Measurements from ENCODE around the gene KMT2C. TPM values are rescaled to one million over a fixed set of nuclear protein-coding genes. Genes with fewer than 3 reads are reported as not detected.
"Not testable (repeated sequence)": the region's sequence is repeated elsewhere in the genome, so short reads cannot be mapped to it uniquely, and the experiment has no call there.

The KMT2C gene
- polyA plus RNA-seq, 1 experiment, result 16.7 TPM

- ChIA-PET CTCF (interaction anchor here (0.6 kb wide), 2 partner anchors 32 to 1251 kb away, joined by 3 read pairs; no protein-coding TSS in a partner anchor), POLR2A (no interaction called here)
- Histone ChIP-seq H3K27me3 (ENCODE audit: control insufficient read depth, insufficient read depth, low read length) (no peaks in the 10 kb centered on the region), H3K4me3 (ENCODE audit: low read depth, low read length) (no peak overlapping the region), H3K27ac (ENCODE audit: low read depth, low read length) (no peak overlapping the region), H3K9me3 (ENCODE audit: control insufficient read depth, insufficient read depth, low read length) (no peaks in the 10 kb centered on the region; the same call in 1 of the 2 replicates)
- no peak for TF ChIP-seq CTCF (IDR thresholded peaks at IDR 0.05; ENCODE audit: low read depth, low read length)
- DNase-seq (ENCODE audit: low read depth, low spot score), result no peak
Observed at GRCh38 chr7:152362128-152362926, 73.5 kb downstream of the KMT2C start.

GRCh38 chr7:152355474-152356057 lies 80.2 kb downstream of the KMT2C start:
- ChIA-PET POLR2A (interaction anchor here (0.6 kb wide), 1 partner anchor 79 kb away, joined by 4 read pairs; no protein-coding TSS in a partner anchor), CTCF (interaction anchor here (0.6 to 1.8 kb wide), 4 partner anchors 14 to 352 kb away, joined by 4 to 9 read pairs (median 6); no protein-coding TSS in a partner anchor)
- no peak overlapping the region for H3K27ac ChIP-seq (ENCODE audit: low read depth, low read length)
- no peak overlapping the region for H3K4me3 ChIP-seq (ENCODE audit: low read depth, low read length)
- no peak for TF ChIP-seq CTCF (IDR thresholded peaks at IDR 0.05; ENCODE audit: low read depth, low read length)
- H3K27me3 ChIP-seq (ENCODE audit: control insufficient read depth, insufficient read depth, low read length), result no peaks in the 10 kb centered on the region
- no peaks in the 10 kb centered on the region for H3K9me3 ChIP-seq (ENCODE audit: control insufficient read depth, insufficient read depth, low read length)
- no peak for DNase-seq (ENCODE audit: low read depth, low spot score)

GRCh38 chr7:152354061-152354460 lies 81.7 kb downstream of the KMT2C start:
- Histone ChIP-seq H3K4me3 (ENCODE audit: low read depth, low read length) (no peak overlapping the region), H3K27me3 (ENCODE audit: control insufficient read depth, insufficient read depth, low read length) (no peaks in the 10 kb centered on the region), H3K9me3 (ENCODE audit: control insufficient read depth, insufficient read depth, low read length) (no peaks in the 10 kb centered on the region), H3K27ac (ENCODE audit: low read depth, low read length) (no peak overlapping the region)
- peak; percentile 27 for DNase-seq (ENCODE audit: low read depth, low spot score)
- POLR2A ChIA-PET, result no interaction called here
- CTCF ChIA-PET, result interaction anchor here (0.5 kb wide), 1 partner anchor 390 kb away, joined by 4 read pairs; no protein-coding TSS in a partner anchor
- no peak for TF ChIP-seq CTCF (IDR thresholded peaks at IDR 0.05; ENCODE audit: low read depth, low read length)

- POLR2A ChIA-PET; H3K27ac ChIP-seq (ENCODE audit: low read depth, low read length); CTCF ChIA-PET; DNase-seq (ENCODE audit: low read depth, low spot score); H3K4me3 ChIP-seq (ENCODE audit: low read depth, low read length); H3K27me3 ChIP-seq (ENCODE audit: control insufficient read depth, insufficient read depth, low read length); H3K9me3 ChIP-seq (ENCODE audit: control insufficient read depth, insufficient read depth, low read length): not testable (repeated sequence)
Observed at GRCh38 chr7:152353281-152353680, 82.5 kb downstream of the KMT2C start.

GRCh38 chr7:152351747-152352146 lies 84.1 kb downstream of the KMT2C start:
- H3K9me3 ChIP-seq (ENCODE audit: control insufficient read depth, insufficient read depth, low read length); H3K4me3 ChIP-seq (ENCODE audit: low read depth, low read length); DNase-seq (ENCODE audit: low read depth, low spot score); H3K27me3 ChIP-seq (ENCODE audit: control insufficient read depth, insufficient read depth, low read length); H3K27ac ChIP-seq (ENCODE audit: low read depth, low read length); CTCF ChIA-PET; POLR2A ChIA-PET: not testable (repeated sequence)

GRCh38 chr7:152351168-152351567 lies 84.6 kb downstream of the KMT2C start:
- Histone ChIP-seq H3K27ac (ENCODE audit: low read depth, low read length) (no peak overlapping the region), H3K4me3 (ENCODE audit: low read depth, low read length) (no peak overlapping the region), H3K27me3 (ENCODE audit: control insufficient read depth, insufficient read depth, low read length) (no peaks in the 10 kb centered on the region), H3K9me3 (ENCODE audit: control insufficient read depth, insufficient read depth, low read length) (0 out of 2 replicates have a peak, but pooled peaks cover 4% of the 10 kb centered on the region)
- ChIA-PET CTCF (interaction anchor here (1.2 kb wide), 1 partner anchor 10 kb away, joined by 6 read pairs; no protein-coding TSS in a partner anchor), POLR2A (no interaction called here)
- DNase-seq (ENCODE audit: low read depth, low spot score), result no peak
- no peak for TF ChIP-seq CTCF (IDR thresholded peaks at IDR 0.05; ENCODE audit: low read depth, low read length)
